ENCODE measurements around the gene CNR2.
"Not testable (repeated sequence)": the region's sequence is repeated elsewhere in the genome, so short reads cannot be mapped to it uniquely, and the experiment has no call there.

Gene CNR2

DNA sequence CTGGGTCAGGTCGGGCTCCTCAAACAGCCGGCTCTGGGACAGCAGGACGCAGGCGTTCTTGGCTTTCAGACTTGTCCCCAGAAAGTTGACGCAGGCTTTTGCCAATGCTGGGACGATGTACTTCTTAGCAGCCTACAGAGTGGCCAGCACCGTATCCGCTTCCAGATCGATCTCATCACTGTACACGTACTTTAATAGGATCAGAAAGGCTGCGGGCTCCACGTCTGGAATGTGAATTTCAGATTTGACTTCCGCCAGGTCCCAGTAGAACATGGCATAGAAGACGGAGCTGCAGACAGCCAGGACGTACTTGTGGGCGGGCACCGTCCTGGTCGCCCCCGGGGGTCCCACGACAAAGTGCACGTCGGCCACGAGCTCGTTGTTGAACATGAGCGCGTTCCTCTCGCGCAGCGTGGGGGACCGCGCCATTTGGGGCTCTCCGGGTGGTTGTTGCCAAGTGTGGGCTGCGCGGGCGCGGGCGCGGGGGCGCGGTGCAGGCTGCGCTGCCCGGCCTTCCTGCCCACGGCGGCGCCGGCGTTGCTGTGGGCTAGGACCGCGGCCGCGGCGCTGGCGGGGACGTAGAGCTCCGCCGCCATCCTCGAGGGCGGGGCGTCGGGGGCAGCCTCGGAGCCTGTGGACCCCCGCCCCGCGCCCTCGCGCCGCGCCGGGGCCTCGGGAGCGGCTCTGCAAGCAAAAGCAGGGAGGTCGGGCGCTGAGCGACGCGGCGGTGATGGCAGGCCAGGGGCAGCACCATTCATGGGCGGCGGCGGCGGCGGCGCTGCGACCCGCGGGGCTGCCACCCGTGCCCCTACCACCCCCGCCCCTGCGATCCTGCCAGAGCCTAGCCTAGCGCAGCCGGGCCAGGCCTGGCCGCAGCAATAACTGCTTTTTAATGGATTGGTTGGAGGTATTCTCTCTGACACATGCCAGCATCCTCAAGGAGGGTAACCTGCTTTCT is 10.6 kb downstream of the CNR2 start:
- no peak for DNase-seq (ENCODE audit: extremely low read depth, low read depth)
- TF ChIP-seq, protein P1, sequence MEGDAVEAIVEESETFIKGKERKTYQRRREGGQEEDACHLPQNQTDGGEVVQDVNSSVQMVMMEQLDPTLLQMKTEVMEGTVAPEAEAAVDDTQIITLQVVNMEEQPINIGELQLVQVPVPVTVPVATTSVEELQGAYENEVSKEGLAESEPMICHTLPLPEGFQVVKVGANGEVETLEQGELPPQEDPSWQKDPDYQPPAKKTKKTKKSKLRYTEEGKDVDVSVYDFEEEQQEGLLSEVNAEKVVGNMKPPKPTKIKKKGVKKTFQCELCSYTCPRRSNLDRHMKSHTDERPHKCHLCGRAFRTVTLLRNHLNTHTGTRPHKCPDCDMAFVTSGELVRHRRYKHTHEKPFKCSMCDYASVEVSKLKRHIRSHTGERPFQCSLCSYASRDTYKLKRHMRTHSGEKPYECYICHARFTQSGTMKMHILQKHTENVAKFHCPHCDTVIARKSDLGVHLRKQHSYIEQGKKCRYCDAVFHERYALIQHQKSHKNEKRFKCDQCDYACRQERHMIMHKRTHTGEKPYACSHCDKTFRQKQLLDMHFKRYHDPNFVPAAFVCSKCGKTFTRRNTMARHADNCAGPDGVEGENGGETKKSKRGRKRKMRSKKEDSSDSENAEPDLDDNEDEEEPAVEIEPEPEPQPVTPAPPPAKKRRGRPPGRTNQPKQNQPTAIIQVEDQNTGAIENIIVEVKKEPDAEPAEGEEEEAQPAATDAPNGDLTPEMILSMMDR (IDR thresholded peaks at IDR 0.05; ENCODE audit: low read depth, low read length, missing control alignments), result no peak
- no peak overlapping the region for H3K4me3 ChIP-seq (replicated peaks; ENCODE audit: low read depth, low read length)

DNA sequence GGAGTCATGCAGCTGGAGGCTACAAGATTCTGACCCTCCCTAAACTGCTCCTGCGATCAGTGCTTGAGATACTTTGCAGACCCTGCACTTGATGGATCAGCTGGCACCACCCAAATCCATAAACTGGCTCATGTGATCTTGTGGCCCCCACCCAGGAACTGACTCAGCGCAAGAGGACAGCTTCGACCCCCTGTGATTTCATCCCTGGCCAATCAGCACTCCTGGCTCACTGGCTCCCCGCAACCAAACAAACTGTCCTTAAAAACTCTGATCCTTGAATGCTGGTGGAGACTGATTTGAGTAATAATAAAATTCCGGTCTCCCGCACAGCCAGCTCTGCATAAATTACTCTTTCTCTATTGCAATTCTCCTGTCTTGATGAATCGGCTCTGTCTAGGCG is 13.1 kb downstream of the CNR2 start:
- DNase-seq (ENCODE audit: extremely low read depth, low read depth); H3K4me3 ChIP-seq (replicated peaks; ENCODE audit: low read depth, low read length): not testable (repeated sequence)

DNA sequence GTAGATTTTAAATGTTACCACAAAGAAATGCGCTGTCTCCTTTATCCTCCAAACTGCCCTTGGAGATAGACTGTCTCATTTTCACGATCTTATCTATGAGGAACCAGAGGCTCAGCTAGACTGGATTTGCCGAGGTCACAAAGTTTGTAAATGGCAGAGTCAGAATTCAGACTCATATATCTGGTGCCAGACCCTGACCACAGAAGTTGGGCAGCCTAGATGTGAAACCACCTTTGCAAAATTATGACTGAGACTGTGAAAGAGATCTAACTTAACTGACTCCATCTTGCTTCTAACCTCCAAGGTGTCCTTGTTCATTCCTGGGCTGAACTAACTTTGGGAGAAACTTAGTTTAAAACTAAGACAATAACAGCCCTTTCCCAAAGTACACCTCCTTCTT is 14.1 kb downstream of the CNR2 start:
- TF ChIP-seq, protein P1 (IDR thresholded peaks at IDR 0.05; ENCODE audit: low read depth, low read length, missing control alignments), result no peak
- no peak overlapping the region for H3K4me3 ChIP-seq (replicated peaks; ENCODE audit: low read depth, low read length)
- DNase-seq (ENCODE audit: extremely low read depth, low read depth), result no peak

DNA sequence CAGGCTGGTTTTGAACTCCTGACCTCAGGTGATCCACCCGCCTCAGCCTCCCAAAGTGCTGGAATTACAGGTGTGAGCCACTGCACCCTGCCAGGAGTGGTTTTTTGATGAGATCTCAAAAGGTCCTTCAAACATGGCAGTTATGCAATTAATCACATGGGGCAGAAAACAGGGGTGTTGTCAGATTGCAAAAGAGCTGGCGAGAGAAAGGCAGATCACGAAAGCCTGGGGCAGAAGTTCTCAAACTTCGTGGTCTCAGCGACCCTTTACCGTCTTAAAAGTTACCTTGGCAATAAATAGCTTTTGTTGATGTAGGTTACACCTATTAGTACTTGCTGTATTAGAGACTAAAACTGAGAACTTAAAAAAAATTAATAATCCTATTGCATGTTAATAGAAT is 16.1 kb downstream of the CNR2 start:
- no peak overlapping the region for H3K4me3 ChIP-seq (replicated peaks; ENCODE audit: low read depth, low read length)
- DNase-seq (ENCODE audit: extremely low read depth, low read depth), result no peak
- TF ChIP-seq, protein P1 (IDR thresholded peaks at IDR 0.05; ENCODE audit: low read depth, low read length, missing control alignments), result no peak

DNA sequence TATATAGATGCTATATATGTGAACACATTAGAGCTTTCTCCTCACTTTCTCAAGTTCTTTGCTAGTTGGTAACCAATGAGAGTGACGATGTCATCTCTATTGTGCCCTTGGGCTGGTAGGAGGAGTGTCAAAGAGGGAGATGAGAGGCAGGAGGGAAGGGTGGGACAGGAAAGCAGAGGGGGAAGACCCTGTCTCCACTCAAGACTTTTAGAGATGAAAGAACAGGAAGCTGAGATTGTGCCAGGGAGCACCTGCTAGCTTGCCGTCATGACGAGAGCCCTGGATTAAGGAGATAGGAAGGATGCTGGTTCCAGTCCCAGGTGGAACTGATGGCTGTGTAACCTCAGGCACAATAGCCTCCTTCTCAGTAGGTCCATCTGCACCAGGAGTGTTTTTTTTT is 16.7 kb downstream of the CNR2 start:
- no peak for DNase-seq (ENCODE audit: extremely low read depth, low read depth)
- TF ChIP-seq, protein P1 (IDR thresholded peaks at IDR 0.05; ENCODE audit: low read depth, low read length, missing control alignments), result no peak
- H3K4me3 ChIP-seq (replicated peaks; ENCODE audit: low read depth, low read length), result no peak overlapping the region

DNA sequence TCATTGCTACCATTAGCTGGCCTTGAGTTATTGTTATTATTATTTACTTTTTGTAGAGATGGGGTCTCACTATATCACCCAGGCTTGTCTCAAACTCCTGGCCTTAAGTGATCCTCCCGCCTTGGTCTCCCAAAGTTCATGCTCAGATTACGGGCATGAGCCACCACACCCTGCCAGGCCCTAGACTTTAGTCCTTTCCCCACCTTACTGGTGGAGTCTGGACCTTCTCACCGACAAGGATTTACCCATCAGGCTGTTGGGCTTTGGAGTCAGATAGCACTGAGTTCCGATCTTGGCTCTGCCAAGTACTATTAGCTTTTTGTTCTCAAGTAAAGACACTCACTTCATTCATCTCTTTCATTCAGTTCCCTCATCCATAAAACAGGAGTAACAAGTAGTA is 17.2 kb downstream of the CNR2 start:
- no peak for DNase-seq (ENCODE audit: extremely low read depth, low read depth)
- no peak overlapping the region for H3K4me3 ChIP-seq (replicated peaks; ENCODE audit: low read depth, low read length)
- TF ChIP-seq, protein P1 (IDR thresholded peaks at IDR 0.05; ENCODE audit: low read depth, low read length, missing control alignments), result no peak

DNA sequence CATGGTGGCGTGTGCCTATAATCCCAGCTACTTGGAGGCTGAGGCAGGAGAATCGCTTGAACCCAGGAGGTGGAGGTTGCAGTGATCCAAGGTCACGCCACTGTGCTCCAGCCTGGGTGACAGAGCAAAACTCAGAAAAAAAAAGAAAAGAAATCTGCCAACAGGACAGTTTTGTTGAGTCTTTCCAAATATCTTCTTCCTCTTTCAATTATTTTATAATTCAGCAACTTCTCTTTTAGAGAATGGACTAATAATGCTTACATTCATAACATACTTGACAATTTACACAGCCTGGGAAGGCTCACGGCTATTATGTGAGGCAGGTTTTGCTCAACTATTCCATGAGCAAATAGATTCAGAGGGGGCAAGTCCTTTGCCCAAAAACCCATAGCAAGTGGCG is 18.1 kb downstream of the CNR2 start:
- TF ChIP-seq, protein P1 (IDR thresholded peaks at IDR 0.05; ENCODE audit: low read depth, low read length, missing control alignments), result no peak
- no peak for DNase-seq (ENCODE audit: extremely low read depth, low read depth)
- H3K4me3 ChIP-seq (replicated peaks; ENCODE audit: low read depth, low read length), result no peak overlapping the region

Data from HFF-Myc (cell line).